ENCODE data around the gene RNF19B. TPM values are rescaled to one million over a fixed set of nuclear protein-coding genes. Genes with fewer than 3 reads are reported as not detected.

The RNF19B gene
- total and polyA plus RNA-seq, 2 of the 13 experiments (the other 11 are each of a cell fraction or from before 2014, with no cell fraction given): 15.3 to 22.5 TPM

- Histone ChIP-seq H3K9me3 (ENCODE audit: low read length) (no peaks in the 10 kb centered on the region), H3K4me3 (replicated peaks in 1 of 3; ENCODE audit: insufficient read depth in 1 of 3, low read depth in 2 of 3, low read length in 3 of 3) (no peak overlapping the region), H3K4me1 (ENCODE audit: insufficient read depth, low read length) (peaks cover 34% of the 10 kb centered on the region), H3K27me3 (ENCODE audit: control insufficient read depth in 1 of 2, insufficient read depth in 2 of 2, low read length in 2 of 2) (peaks cover 0 to 13% of the 10 kb centered on the region in 2 experiments; a peak in 3 of 5 replicates), H3K4me2 (ENCODE audit: low read depth, low read length) (no peak overlapping the region), H4K20me1 (ENCODE audit: insufficient read depth, low read length) (no peaks in the 10 kb centered on the region), H2AFZ (ENCODE audit: low read length) (no peak overlapping the region), H3K9ac (ENCODE audit: insufficient read depth, low read depth, low read length) (no peak overlapping the region), H3K27ac (ENCODE audit: extremely low read length, insufficient read depth, low read length) (no peak overlapping the region), H3K79me2 (ENCODE audit: insufficient read depth, low read length) (no peaks in the 10 kb centered on the region), H3K36me3 (replicated peaks in 1 of 2; ENCODE audit: control insufficient read depth in 1 of 2, insufficient read depth in 2 of 2, low read length in 2 of 2) (peaks cover 0 to 5% of the 10 kb centered on the region in 2 experiments; a peak in 2 of 5 replicates)
- ChIA-PET CTCF (ENCODE audit: low intra/inter-chr PET ratio, low total read pairs) (interaction anchor here (5.0 kb wide), 1 partner anchor 124 kb away, joined by 44 read pairs; no protein-coding TSS in a partner anchor), POLR2A (interaction anchor here (3.4 kb wide), 1 partner anchor 33 kb away, joined by 26 read pairs; the partner anchor contains the start of gene RNF19B)
- ATAC-seq (no peak), FAIRE-seq (no peak), DNase-seq (ENCODE audit: low spot score) (no peak)
- in situ Hi-C loops (cut with HindIII; ENCODE audit: extremely low pct_ligation_motif_present, low pct_unique_long_range_greater_than_20kb): loop anchor here (5.0 kb wide), 1 partner anchor 126 kb away; no protein-coding TSS in a partner anchor
- no TSS peak for BruUV-seq (replicated peaks)
- WGBS (ENCODE audit: low lambda C conversion rate): 44% methylated on average over 1 of the region's 1 CpG
- intact Hi-C loops (cut with micrococcal nuclease; ENCODE audit: unreplicated experiment): loop anchor here (2.0 to 10.0 kb wide), 3 partner anchors 75 to 153 kb away; partner anchors contain the start of genes AK2 and AZIN2
- TF ChIP-seq EP300 (IDR thresholded peaks at IDR 0.05; ENCODE audit: low read depth in 2 of 2, low read length in 2 of 2) (no peak), EP300 (CRISPR knock-in tag; IDR thresholded peaks at IDR 0.05; ENCODE audit: borderline replicate concordance) (no peak), ZNF607 (CRISPR knock-in tag; IDR thresholded peaks at IDR 0.05; ENCODE audit: borderline replicate concordance) (no peak), HDAC2 (CRISPR knock-in tag; IDR thresholded peaks at IDR 0.05) (no peak), TBL1XR1 (IDR thresholded peaks at IDR 0.05; ENCODE audit: borderline replicate concordance, low read length, partially characterized antibody) (no peak), SALL1 (CRISPR knock-in tag; IDR thresholded peaks at IDR 0.05) (no peak), PCBP1 (IDR thresholded peaks at IDR 0.05; ENCODE audit: borderline replicate concordance, low read depth, low read length) (no peak), KLF15 (CRISPR knock-in tag; IDR thresholded peaks at IDR 0.05; ENCODE audit: borderline replicate concordance) (no peak), KLF11 (CRISPR knock-in tag; IDR thresholded peaks at IDR 0.05) (no peak), ZNF253 (CRISPR knock-in tag; IDR thresholded peaks at IDR 0.05; ENCODE audit: borderline replicate concordance) (no peak), ADNP (CRISPR knock-in tag; IDR thresholded peaks at IDR 0.05) (no peak), MIXL1 (CRISPR knock-in tag; IDR thresholded peaks at IDR 0.05) (no peak), YEATS4 (CRISPR knock-in tag; IDR thresholded peaks at IDR 0.05; ENCODE audit: borderline replicate concordance) (no peak), SIX4 (CRISPR knock-in tag; IDR thresholded peaks at IDR 0.05) (no peak), ZSCAN20 (CRISPR knock-in tag; IDR thresholded peaks at IDR 0.05; ENCODE audit: borderline replicate concordance) (no peak), ZKSCAN5 (CRISPR knock-in tag; IDR thresholded peaks at IDR 0.05) (no peak), MLXIP (CRISPR knock-in tag; IDR thresholded peaks at IDR 0.05; ENCODE audit: borderline replicate concordance) (no peak)
- TF ChIP-seq, protein P1, sequence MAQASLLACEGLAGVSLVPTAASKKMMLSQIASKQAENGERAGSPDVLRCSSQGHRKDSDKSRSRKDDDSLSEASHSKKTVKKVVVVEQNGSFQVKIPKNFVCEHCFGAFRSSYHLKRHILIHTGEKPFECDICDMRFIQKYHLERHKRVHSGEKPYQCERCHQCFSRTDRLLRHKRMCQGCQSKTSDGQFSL (CRISPR knock-in tag; IDR thresholded peaks at IDR 0.05): no peak
- TF ChIP-seq, protein P2, sequence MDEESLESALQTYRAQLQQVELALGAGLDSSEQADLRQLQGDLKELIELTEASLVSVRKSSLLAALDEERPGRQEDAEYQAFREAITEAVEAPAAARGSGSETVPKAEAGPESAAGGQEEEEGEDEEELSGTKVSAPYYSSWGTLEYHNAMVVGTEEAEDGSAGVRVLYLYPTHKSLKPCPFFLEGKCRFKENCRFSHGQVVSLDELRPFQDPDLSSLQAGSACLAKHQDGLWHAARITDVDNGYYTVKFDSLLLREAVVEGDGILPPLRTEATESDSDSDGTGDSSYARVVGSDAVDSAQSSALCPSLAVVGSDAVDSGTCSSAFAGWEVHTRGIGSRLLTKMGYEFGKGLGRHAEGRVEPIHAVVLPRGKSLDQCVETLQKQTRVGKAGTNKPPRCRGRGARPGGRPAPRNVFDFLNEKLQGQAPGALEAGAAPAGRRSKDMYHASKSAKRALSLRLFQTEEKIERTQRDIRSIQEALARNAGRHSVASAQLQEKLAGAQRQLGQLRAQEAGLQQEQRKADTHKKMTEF (CRISPR knock-in tag; IDR thresholded peaks at IDR 0.05): no peak
These were observed 32.8 kb downstream of the RNF19B start for GRCh38 chr1:32931760-32932159.
